GM18517 (cell line): ENCODE results near the gene ZNF385B.

ENCODE experiments used
- ATAC-seq: cut with Tn5 transposase; IDR thresholded peaks from one replicate; pipeline ENCODE4 v1.9.1; 2021; ENCODE audit warnings: mild to moderate bottlenecking, moderate library complexity; ENCODE audit not compliant: unreplicated experiment

Gene ZNF385B

DNA sequence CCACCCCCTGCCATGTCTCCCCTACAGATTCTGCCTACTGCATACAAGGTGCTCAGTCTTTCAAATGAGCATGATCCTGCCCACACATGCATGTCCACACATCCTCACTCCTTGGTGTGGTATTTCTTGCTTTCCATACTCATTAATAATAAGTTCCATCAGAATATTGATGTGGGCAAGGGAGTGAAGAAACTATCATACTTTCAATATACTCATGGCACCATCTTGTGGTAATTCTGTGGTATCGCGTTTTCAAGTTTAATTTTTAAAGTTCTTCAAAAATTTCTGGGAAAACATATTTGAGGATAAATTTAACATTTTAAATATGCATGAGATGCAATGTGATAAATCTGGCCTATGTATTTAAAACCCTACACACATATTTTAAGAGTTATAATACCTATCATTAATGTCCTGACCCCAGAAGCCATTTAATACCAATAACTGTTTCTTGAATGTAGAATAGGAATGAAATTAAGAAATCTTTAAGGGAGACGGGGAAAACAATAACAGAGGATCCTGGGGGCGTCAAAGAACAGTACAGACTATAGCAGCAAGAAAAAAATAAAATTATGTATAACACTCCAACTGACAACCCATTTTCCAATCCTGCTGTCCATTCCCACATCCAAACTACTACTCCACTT, 110.1 kb downstream of the ZNF385B start:
- ATAC-seq = no peak

DNA sequence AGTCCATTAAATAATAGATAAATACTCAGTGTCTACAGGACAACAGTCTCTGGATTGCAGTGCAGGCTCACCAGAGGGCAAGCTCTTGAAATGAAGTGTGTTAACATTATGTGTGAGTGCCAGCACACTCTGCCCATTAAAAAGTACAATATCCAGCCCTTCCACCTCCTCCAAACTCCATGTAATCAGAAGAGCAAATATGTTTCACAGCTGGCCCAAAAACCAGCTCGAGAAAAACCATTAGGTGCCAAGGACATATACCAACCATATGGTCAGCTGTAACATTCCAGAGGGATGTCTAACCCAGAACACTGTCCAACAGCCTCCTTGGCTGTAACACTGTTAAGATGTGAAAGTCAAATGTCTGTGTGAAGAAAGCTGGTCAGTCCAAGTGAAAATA, 112.2 kb downstream of the ZNF385B start:
- no peak for ATAC-seq

DNA sequence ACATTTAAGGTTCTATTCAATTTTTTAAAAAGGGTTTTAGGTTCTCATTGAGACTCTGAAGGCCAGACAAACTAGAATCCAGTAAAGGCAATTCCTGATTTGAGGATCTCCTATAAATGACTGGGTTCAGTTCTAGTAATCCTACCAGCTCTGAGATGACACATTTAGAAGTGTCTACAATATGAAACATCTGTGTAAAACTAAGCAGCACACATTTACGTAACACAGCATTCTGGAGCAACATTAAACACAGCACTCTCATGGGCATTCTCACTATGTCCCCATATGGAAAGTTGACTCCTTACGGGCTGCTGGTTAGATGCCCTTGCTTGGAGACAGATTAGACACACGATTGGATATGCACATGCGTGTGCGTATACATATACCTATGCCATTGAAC, 114.4 kb downstream of the ZNF385B start:
- no peak for ATAC-seq

DNA sequence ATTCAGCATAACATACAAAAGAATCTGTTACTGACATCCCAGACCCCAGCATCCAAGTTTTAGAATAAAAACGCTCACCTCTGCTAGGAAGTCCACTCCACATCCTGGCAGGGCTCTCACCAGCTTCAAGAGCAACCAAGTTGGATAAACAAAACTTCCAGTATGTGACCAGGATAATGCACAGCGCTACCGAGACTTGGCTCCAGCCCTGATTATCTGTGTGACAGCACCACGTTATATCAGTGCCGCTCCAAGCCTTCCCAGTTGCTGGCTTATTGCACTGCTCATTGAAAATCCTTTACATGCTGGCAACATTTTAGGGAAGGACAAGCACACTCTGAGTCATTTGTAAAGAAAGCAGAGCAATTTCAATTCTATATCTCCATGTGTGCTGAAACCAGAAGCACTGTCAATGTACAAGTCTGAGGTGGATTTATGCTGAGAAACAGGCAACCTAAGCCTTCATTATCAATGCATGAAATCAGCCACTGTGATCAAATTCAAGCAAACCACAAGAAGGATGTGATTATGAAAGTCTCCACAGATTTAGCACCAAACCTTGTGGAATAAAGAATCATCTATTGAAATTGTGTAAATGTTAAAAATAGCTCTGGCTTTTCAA, 115.7 kb downstream of the ZNF385B start:
- ATAC-seq = no peak

DNA sequence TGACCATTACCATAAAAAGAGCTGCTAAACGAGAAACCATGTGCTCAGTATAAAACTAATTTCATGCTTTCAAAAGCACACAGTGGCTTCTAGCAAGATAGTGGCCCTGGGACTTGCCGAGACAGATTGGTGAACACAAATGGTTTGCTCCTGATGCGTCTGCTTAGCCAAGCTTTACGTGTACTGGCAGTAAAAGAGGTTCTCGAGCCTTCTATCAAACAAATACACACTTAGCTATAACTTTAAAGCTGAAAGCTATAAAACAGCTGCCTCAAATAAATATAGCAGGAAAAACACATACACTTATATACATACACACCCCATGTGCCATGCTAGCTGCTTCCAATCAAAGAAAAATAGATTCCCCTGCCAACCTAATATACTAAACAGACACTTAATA, 117.0 kb downstream of the ZNF385B start:
- no peak for ATAC-seq

DNA sequence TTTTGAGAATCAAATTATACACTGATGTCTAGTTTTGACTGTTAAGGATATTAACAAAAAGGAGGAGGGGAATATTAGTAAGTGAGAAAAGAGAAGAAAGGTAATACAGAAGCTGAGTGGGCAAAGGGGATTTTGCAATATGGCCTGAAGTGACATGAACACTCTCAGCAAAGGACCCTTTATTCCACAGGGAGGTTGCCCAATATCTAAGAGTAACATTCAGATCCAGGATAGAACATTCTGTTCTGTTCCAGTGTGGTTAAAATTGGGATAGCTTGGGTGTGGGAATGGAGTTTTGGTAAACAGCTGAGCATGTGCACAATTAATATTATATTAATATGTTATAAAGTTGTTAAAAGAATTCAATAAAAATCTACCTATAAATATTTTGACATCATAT, 120.1 kb downstream of the ZNF385B start:
- ATAC-seq = no peak

DNA sequence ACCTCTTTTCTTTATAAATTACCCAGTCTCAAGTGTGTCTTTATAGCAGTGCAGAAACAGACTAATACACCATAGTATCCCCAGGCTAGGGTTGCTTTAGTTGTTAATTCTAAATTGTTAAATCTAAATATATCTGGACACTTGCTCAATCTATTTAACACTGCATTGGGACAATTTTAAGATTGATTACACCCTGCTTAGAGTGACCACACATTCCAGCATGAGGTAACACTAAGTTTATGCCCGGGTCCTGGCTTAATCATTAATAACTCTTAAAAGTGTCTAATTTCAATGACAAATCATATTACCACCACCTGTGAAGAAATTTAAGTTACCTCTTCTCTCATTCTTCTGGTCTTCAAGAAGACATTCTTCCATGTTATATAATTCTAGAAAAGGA, 131.4 kb downstream of the ZNF385B start:
- ATAC-seq = no peak

DNA sequence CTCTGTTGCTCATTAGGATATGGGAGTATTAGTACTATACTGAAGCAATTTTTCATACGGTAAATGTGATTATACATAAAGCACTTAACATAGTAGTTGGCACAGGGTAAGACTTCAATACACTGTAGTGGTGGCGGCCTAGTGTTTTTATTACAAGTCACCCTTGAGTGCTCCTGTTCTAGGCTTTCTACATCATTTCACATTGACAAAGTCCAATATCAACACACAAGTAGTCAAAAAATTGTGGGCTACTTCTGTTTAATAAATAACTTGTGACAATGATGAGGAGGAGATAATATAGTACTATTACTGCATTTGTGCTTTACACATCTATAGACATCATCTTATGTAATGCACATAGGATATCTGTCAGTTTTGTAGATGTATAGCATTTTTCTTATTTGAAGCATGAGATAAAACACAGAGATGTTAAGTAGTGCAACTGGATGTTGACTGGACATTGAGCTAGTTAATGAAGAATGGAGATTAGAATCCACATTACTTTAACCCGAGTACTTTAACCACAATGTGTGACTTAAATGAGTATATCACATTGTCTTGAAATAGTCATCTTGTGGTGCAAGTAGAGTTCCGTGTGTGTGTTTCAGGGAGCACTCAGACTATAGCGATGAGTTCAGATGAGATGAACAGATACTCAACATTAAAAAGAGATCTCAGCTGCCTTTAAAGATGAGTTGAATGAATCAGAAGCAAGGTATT, 134.8 kb downstream of the ZNF385B start:
- no peak for ATAC-seq

DNA sequence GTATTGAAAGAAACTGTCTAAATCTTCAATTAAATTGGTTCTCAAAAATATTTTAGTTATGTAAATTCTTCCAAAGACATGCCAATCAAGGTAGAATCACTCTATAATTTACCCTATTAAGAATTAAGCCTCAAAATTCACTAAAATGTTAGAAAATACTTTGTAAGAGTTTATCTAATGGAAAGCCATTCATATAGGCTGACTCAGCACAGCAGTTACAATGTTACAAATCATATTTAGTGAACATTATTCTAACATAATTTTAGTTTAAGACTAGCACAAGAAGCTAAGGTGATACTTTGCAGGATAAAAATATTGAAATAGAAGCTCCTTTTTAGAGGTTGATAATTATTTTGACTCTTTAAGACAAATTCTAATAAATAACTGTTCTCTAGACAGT, 137.0 kb downstream of the ZNF385B start:
- ATAC-seq = no peak

DNA sequence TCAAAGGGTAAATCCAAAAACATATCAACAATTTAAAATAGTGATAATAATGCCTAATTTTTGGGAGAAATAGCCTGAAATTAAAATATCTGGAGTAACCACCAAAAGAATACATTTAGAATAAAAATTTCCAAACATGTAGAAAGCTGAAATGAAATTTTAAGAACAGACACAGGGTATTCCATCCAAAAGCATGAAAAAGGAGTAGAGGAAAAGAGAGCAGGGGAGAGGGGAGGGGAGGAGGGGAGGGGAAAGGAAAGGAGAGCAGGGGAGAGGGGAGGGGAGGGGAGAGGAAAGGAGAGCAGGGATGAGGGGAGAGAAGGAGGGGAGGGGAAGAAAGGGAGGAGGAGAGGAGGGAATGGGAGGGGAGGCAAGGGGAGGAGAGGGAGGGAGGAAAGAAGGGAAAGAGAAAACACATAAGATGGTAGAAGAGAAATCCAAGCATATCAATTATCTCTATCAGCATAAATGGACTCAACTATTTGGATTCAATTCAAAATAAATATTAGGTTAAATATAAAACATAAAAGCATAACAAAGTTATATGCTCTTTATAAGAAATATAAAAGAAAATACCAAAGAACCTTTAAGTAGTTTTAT, 141.1 kb downstream of the ZNF385B start:
- no peak for ATAC-seq

DNA sequence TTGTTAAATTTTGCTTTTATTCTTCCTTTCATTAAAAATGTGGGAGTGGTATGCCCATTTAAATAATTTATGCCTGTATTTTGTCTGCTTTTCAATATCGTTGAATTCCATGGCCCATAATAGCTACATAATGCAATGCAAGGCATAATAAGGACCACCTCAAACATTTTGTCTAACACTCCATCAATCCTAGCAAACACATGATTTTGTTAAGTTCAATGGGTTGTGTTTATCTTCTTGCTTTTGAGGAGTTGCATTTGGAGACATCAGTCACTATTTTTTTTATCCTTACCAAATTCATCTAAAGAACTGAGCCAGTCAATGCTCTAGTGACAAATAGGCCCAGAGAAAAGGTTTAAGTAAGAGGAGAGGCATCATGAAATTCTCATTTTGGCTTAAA, 145.5 kb downstream of the ZNF385B start:
- no peak for ATAC-seq

DNA sequence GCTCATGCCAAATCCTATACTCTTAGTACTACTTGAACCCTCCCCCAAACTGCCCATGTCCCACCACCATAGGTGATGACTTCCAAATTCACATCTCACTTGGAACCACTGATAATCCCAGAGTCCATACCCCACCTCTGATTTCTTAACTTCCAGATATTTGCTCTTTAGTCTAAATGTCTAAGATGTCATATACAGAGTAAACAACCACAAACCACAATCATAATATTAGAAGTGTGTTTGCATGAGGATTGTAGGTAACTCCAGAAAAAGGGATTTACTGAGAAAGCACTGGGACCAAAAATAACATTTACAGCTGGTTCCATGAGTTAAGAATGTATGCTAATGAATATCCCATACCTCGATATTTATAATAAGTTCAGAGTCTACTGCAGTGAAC, 146.2 kb downstream of the ZNF385B start:
- no peak for ATAC-seq

DNA sequence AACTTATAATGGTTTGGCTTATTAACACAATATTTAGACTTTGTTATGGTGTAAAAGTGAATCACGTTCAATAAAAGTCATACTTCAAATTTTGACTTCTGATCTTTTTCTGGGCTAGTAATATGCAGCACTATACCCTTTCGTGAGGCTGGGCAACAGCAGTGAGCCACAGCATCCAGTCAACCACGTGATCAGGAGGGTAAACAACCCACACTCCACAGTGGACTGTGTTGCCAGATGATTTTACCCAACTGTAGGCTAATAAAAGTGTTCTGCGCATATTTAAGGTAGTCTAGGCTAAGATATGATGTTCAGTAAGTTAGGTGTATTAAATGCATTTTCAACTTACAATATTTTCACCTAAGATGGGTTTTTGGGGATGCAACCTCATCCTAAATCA, 148.6 kb downstream of the ZNF385B start:
- ATAC-seq = no peak

DNA sequence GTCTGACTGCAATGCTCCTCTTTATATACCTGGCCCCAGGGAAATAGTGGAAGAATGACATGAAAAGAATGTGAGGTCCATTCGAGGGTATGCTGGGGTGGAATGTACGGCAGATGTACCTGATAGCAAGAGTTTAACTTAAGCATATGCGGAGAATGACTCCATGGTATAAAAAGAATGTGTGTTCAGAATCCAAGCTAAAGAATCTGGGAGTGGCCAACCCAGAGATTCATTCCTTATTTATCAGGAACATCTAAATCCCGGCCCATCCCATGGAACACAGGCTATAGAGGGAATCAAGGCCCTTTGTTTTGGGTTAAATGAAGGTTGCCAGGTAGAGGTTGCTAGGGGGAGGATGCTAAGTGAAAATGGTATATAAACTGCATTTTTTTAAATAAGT, 150.0 kb downstream of the ZNF385B start:
- ATAC-seq = no peak

DNA sequence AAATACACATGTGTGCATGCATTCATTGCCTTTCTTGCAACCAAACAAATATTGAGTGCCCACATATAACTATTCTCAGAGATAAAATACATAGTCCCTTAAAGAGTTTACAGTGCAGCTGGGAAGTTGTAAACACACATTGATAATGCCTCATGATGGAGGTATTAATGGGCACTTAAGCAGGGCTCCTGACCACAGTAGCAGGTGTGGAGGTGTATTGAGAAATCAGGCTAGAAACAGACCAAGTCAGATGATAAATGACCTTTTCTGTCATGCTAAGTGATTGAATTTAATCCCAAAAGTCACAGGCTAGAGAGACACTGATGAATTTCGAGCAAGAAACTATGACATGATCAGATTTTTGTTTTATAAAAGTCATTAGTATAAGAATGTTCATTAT, 157.7 kb downstream of the ZNF385B start:
- no peak for ATAC-seq

DNA sequence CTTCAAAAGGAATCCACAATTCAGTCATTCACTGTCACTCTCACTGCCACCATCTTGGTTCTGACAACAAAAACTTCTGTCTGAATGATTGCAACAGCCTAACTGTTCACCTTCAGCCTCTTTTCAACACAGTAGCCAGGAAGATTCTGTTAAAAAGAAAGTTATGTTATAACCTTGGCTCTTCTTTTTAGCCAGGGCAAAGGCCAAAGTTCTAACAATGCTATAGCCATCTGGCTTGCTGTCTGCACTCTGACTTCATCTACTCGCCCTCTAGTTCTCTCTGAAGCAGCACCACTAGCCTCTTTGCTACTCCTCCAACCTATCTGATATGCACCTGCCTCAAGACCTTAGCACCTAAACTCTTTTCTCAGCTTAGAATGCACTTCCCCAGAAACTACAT, 158.5 kb downstream of the ZNF385B start:
- ATAC-seq = no peak

DNA sequence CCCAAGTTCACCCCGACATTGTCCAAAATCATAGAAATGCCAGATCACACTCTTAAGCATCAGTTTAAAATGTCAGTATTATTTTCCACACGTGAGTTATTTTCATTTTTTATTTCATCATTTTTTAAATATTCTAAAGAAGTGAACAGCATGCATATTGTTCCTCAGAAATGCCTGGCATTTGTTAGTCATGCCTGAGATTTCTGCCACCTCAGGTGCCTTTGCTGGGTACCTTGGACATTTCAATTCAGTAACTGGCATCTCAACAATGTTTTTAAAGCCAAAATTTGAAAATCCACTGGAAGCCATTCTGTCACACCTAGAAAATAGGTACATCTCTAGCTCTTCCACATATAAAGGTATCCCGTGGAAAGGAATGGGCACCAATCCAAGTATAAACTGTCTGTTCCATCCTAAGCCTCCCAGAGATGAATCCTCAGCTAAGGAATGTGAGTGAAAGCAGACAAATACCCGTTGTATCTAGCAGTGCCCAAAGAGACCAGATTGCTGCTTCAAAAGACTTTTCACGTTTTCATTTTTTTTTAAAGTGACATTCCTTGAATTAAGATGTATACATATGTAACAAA, 159.8 kb downstream of the ZNF385B start:
- ATAC-seq = no peak

DNA sequence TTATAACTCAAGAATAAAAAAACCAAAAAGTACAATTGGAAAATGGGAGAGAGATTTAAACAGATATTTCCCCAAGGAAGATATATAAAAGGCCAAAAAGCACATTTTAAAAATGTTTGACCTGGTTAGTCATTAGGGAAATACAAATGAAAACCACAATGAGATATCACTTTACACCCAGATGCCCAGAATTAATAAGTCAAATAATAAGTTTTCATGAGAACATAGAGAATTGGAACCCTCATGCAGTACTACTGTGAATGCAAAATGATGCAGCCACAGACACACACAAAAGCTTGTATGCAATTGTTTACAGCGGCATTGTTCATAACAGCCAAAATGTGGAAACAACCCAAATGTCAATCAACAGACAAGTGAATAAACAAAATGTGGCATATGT, 165.9 kb downstream of the ZNF385B start:
- no peak for ATAC-seq

DNA sequence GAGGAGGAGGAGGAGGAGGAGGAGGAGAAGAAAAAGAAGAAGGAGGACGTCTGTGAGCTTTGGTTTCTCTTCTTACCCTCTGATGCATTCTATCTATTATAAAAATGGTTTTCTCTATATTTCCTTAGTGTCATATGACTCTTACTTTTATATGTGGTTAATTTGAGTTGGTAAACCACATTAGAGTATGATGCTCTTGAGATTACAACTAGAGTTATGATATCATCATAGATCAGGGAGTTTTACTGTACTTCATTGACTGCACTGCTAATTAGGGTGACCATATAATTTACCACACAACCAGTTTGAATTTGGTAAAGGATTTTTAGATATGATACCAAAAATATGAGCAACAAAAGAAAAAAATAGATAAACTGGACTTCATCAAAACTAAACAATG, 166.4 kb downstream of the ZNF385B start:
- no peak for ATAC-seq

DNA sequence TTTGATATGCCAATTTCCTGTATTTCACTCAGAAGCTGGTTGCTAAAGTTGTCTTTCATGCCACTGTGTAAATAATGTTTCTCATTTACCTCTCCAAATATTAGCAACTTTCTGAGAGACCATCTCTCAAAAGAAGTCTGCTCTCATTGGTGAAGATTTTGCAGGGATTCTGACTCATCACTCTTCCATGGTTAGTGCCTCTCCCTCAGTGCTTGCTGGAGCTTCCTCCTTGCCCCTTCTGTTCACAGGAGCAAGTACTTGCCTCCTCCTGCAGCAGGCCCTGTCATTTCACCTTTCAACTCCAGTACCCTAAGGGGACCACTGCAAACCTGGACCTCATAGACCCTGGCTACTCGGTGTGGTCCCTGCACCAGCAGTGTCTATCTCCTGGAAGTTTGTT, 168.8 kb downstream of the ZNF385B start:
- no peak for ATAC-seq

DNA sequence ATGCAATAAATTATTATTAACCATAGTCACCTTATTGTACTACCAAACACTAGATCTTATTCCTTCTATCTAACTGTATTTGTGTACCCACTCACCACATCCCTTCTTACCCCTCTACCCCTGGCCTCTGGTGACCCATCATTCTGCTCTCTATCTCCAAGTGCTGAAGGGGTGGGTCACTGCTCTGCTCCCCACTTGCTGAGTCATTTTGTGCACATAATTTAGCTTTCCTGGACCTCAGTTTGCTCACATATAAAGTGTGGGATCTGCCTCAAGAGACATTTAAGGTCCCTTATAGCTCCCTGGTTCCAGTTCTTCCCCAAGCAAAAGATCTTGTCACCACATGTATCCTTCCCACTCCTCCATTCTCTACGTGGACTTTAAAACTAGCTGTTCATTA, 169.4 kb downstream of the ZNF385B start:
- ATAC-seq = no peak

DNA sequence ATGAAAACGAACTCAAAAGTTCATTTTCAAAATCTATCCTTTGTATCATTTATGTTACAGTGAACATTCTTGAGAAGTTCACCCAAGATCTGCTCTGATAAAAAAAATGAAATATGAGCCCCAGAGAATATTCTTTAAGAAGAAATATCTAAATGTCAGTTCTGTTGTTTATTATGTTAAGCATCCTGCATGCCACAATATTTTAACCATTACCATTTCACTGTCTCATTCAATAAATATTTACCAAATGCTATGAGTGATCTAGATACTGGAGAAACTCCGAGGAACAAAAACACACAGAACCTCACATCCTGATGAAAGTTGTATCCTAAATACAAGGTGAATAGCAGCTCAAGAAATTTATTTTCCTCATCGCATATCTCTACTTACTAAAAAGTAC, 170.2 kb downstream of the ZNF385B start:
- no peak for ATAC-seq
